ENCODE data around the gene RAB34. TPM values are rescaled to one million over a fixed set of nuclear protein-coding genes. Genes with fewer than 3 reads are reported as not detected.
A peak's percentile ranks its signal among the peaks of the same experiment; 100 is the strongest.

RAB34 gene
- total RNA-seq, 1 experiment from 2014 or later = 1.2 TPM

- no peaks in the 10 kb centered on the region for H3K4me1 Mint-ChIP-seq (ENCODE audit: low read depth, unreplicated experiment)
- TF ChIP-seq CTCF (IDR thresholded peaks at IDR 0.05; ENCODE audit: insufficient read depth in 1 of 2, low read depth in 1 of 2, low read length in 1 of 2, severe bottlenecking in 1 of 2, unreplicated experiment in 1 of 2) = no peak
- BruUV-seq (replicated peaks) = no TSS peak
These were observed 45.6 kb upstream of the RAB34 start for GRCh38 chr17:28763137-28763799.

GRCh38 chr17:28760601-28761562, 43.2 kb upstream of the RAB34 start:
- no peaks in the 10 kb centered on the region for H3K4me1 Mint-ChIP-seq (ENCODE audit: low read depth, unreplicated experiment)
- peaks cover 3% of the 10 kb centered on the region for H3K36me3 ChIP-seq (ENCODE audit: control insufficient read depth, insufficient read depth, low read length)

More at GRCh38 chr17:28763137-28763799, 45.6 kb upstream of the RAB34 start:
- Histone ChIP-seq H3K4me3 (ENCODE audit: low read depth, low read length) (no peak overlapping the region), H3K27me3 (replicated peaks; ENCODE audit: control insufficient read depth, insufficient read depth, low read length) (no peaks in the 10 kb centered on the region), H3K4me1 (no peaks in the 10 kb centered on the region), H3K36me3 (ENCODE audit: control insufficient read depth, insufficient read depth, low read length) (peaks cover 3% of the 10 kb centered on the region), H3K9me3 (no peaks in the 10 kb centered on the region)
- POLR2A ChIA-PET = interaction anchor here (0.5 to 2.2 kb wide), 4 partner anchors 36 to 56 kb away, joined by 3 to 10 read pairs (median 5); partner anchors contain the start of gene TLCD1
- Mint-ChIP-seq H3K4me3 (ENCODE audit: unreplicated experiment) (no peak overlapping the region), H3K9me3 (ENCODE audit: unreplicated experiment) (no peaks in the 10 kb centered on the region), H3K36me3 (ENCODE audit: insufficient read depth, unreplicated experiment) (peaks cover 58% of the 10 kb centered on the region), H3K27me3 (ENCODE audit: insufficient read depth, unreplicated experiment) (no peaks in the 10 kb centered on the region), H3K27ac (ENCODE audit: unreplicated experiment) (peak overlapping the region; percentile 13)
- intact Hi-C loops (cut with micrococcal nuclease; ENCODE audit: unreplicated experiment) = loop anchor here (1.0 kb wide), 3 partner anchors 49 to 134 kb away; partner anchors contain the start of gene FLOT2
- no peak for DNase-seq
- CTCF ChIA-PET = interaction anchor here (0.6 to 3.5 kb wide), 43 partner anchors 9 to 354 kb away, joined by 3 to 70 read pairs (median 5); partner anchors contain the start of genes BLTP2, DHRS13, FAM222B and FLOT2

More at GRCh38 chr17:28760601-28761562, 43.2 kb upstream of the RAB34 start:
- DNase-seq = no peak
- Histone ChIP-seq H3K4me3 (ENCODE audit: low read depth, low read length) (no peak overlapping the region), H3K4me1 (no peaks in the 10 kb centered on the region), H3K27me3 (replicated peaks; ENCODE audit: control insufficient read depth, insufficient read depth, low read length) (no peaks in the 10 kb centered on the region), H3K9me3 (no peaks in the 10 kb centered on the region)
- CTCF ChIA-PET = interaction anchor here (1.8 to 3.5 kb wide), 2 partner anchors 11 to 34 kb away, joined by 5 to 69 read pairs; partner anchors contain the start of genes NEK8 and TLCD1
- Mint-ChIP-seq H3K27me3 (ENCODE audit: insufficient read depth, unreplicated experiment) (no peaks in the 10 kb centered on the region), H3K27ac (ENCODE audit: unreplicated experiment) (no peak overlapping the region), H3K4me3 (ENCODE audit: unreplicated experiment) (no peak overlapping the region), H3K9me3 (ENCODE audit: unreplicated experiment) (no peaks in the 10 kb centered on the region), H3K36me3 (ENCODE audit: insufficient read depth, unreplicated experiment) (peaks cover 63% of the 10 kb centered on the region)
- intact Hi-C loops (cut with micrococcal nuclease; ENCODE audit: unreplicated experiment) = no loop called here
- no peak for TF ChIP-seq CTCF (IDR thresholded peaks at IDR 0.05; ENCODE audit: insufficient read depth in 1 of 2, low read depth in 1 of 2, low read length in 1 of 2, severe bottlenecking in 1 of 2, unreplicated experiment in 1 of 2)
- POLR2A ChIA-PET = no interaction called here
- BruUV-seq (replicated peaks) = no TSS peak

Data from Caco-2 (cell line).